ENCODE data around the gene TRDN.

DNA sequence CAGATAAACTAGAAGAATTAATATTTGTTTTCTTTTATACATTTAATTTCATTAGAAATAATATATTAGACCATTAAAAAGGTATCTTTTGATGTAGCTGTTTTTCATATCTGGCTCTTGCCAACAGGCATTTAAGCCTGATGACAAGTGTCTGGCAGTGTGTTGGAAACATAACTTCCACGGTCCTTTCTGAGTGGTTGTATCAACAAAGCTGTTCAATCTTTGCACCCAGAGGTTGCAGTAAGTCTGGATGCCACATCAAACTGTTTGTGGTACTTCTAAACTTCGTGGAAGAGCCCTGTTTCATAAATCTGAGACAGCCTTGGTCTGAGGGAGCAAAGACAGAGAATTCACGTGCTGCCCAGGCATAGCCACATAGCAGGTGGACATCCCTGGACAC lies 197.4 kb downstream of the TRDN start:
- TF ChIP-seq, protein P1, sequence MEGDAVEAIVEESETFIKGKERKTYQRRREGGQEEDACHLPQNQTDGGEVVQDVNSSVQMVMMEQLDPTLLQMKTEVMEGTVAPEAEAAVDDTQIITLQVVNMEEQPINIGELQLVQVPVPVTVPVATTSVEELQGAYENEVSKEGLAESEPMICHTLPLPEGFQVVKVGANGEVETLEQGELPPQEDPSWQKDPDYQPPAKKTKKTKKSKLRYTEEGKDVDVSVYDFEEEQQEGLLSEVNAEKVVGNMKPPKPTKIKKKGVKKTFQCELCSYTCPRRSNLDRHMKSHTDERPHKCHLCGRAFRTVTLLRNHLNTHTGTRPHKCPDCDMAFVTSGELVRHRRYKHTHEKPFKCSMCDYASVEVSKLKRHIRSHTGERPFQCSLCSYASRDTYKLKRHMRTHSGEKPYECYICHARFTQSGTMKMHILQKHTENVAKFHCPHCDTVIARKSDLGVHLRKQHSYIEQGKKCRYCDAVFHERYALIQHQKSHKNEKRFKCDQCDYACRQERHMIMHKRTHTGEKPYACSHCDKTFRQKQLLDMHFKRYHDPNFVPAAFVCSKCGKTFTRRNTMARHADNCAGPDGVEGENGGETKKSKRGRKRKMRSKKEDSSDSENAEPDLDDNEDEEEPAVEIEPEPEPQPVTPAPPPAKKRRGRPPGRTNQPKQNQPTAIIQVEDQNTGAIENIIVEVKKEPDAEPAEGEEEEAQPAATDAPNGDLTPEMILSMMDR (IDR thresholded peaks at IDR 0.05), result no peak
- TF ChIP-seq EP300 (IDR thresholded peaks at IDR 0.05), result no peak

Data from sigmoid colon (tissue), 4 donors.